Smooth muscle cell (in vitro differentiated cells): ENCODE data around the gene TOE1. TPM values are rescaled to one million over a fixed set of nuclear protein-coding genes. Genes with fewer than 3 reads are reported as not detected.

Experiments used
- DNase-seq: peaks from one replicate; lab custom pipeline; 2025; ENCODE audit not compliant: unreplicated experiment; lab: John Stamatoyannopoulos, UW
- H2AFZ ChIP-seq: fragments of 200-600 bp; sonication (generic); 2 replicates; pipeline ENCODE4 v1.6.0; 2016; ENCODE audit warnings: antibody characterized with exemption, low read depth, mild to moderate bottlenecking
- H3F3A ChIP-seq: fragments of 200-600 bp; sonication (generic); 2 replicates; pipeline ENCODE4 v1.6.0; 2017; ENCODE audit warnings: antibody characterized with exemption, low read depth
- H3K27ac ChIP-seq: fragments of 200-600 bp; sonication (generic); 2 replicates; pipeline ENCODE4 v1.5.1; 2016; ENCODE audit warnings: low read depth, mild to moderate bottlenecking
- H3K27me3 ChIP-seq: fragments of 200-600 bp; sonication (generic); 2 replicates; pipeline ENCODE4 v1.6.1; 2016; ENCODE audit warnings: low read depth, mild to moderate bottlenecking
- H3K36me3 ChIP-seq: fragments of 200-600 bp; sonication (generic); 2 replicates; pipeline ENCODE4 v1.5.1; 2016; ENCODE audit warnings: low read depth
- H3K4me1 ChIP-seq: fragments of 200-600 bp; sonication (generic); 2 replicates; pipeline ENCODE4 v1.5.1; 2016; ENCODE audit warnings: low read depth
- H3K4me2 ChIP-seq: fragments of 200-600 bp; sonication (generic); 2 replicates; pipeline ENCODE4 v1.6.0; 2016; ENCODE audit warnings: mild to moderate bottlenecking
- H3K4me3 ChIP-seq: fragments of 200-600 bp; sonication (generic); 2 replicates; pipeline ENCODE4 v1.5.1; 2016; ENCODE audit warnings: mild to moderate bottlenecking
- H3K79me2 ChIP-seq: fragments of 200-600 bp; sonication (generic); 2 replicates; pipeline ENCODE4 v1.6.0; 2016; ENCODE audit warnings: low read depth, mild to moderate bottlenecking
- H3K9ac ChIP-seq: fragments of 200-600 bp; sonication (generic); 2 replicates; pipeline ENCODE4 v1.6.0; 2016; ENCODE audit warnings: low read depth
- H3K9me3 ChIP-seq: fragments of 200-600 bp; sonication (generic); replicated peaks from 2 replicates; pipeline ENCODE4 v1.5.1; 2016; ENCODE audit warnings: low read depth
- H4K20me1 ChIP-seq: fragments of 200-600 bp; sonication (generic); 2 replicates; pipeline ENCODE4 v1.6.0; 2016; ENCODE audit warnings: low read depth
- CTCF ChIP-seq: fragments of 200-600 bp; sonication (generic); IDR thresholded peaks from 2 replicates; pipeline ENCODE4 v1.5.1; 2017; ENCODE audit warnings: borderline replicate concordance, mild to moderate bottlenecking, antibody characterized with exemption; ENCODE audit not compliant: insufficient read depth, poor library complexity, severe bottlenecking
- WGBS: methylation state at CpG from one replicate; pipeline ENCODE4 v1.1.7; 2016; ENCODE audit warnings: low lambda C conversion rate; 5-methylcytosine and 5-hydroxymethylcytosine counted together
- polyA plus RNA-seq: library from polyadenylated mRNA; unstranded; fragments of >200 nt; fragmentation: Nextera tagmentation; extraction: Ambion mirVana; gene quantifications from 2 replicates; pipeline ENCODE4 v1.2.1, GENCODE V29; 2016
- total RNA-seq: library from RNA; depleted of rRNA; stranded (reverse); fragments of >200 nt; gene quantifications from 2 replicates; pipeline ENCODE4 v1.2.3, GENCODE V29; 2014

Gene TOE1
- total and polyA plus RNA-seq, 2 experiments from 2014 or later: 2.8 to 3.3 TPM

- H3K27me3 ChIP-seq: no peaks in the 10 kb centered on the region
- no peaks in the 10 kb centered on the region for H3K79me2 ChIP-seq
- H3K4me1 ChIP-seq: peaks cover 7% of the 10 kb centered on the region
- no peaks in the 10 kb centered on the region for H4K20me1 ChIP-seq
- H3K27ac ChIP-seq: no peak overlapping the region
- no peak overlapping the region for H3K4me2 ChIP-seq
- 72% methylated on average over 3 of the region's 3 CpGs for WGBS
- no peaks in the 10 kb centered on the region for H3F3A ChIP-seq
- no peak for TF ChIP-seq CTCF
- no peaks in the 10 kb centered on the region for H3K9me3 ChIP-seq
- no peak overlapping the region for H3K4me3 ChIP-seq
- no peak overlapping the region for H2AFZ ChIP-seq
- DNase-seq: no peak
- no peak overlapping the region for H3K9ac ChIP-seq
- H3K36me3 ChIP-seq: no peaks in the 10 kb centered on the region
Measured at GRCh38 chr1:45375104-45376090, 35.4 kb downstream of the TOE1 start.

GRCh38 chr1:45378184-45378583 lies 38.2 kb downstream of the TOE1 start:
- Histone ChIP-seq H3F3A (no peaks in the 10 kb centered on the region), H3K4me1 (peaks cover 7% of the 10 kb centered on the region), H3K79me2 (no peaks in the 10 kb centered on the region), H3K27ac (no peak overlapping the region), H3K4me2 (no peak overlapping the region), H2AFZ (no peak overlapping the region), H3K4me3 (no peak overlapping the region), H3K9me3 (no peaks in the 10 kb centered on the region), H3K9ac (no peak overlapping the region), H4K20me1 (no peaks in the 10 kb centered on the region), H3K36me3 (no peaks in the 10 kb centered on the region), H3K27me3 (no peaks in the 10 kb centered on the region)
- TF ChIP-seq CTCF: no peak
- DNase-seq: no peak

GRCh38 chr1:45379524-45379923 lies 39.6 kb downstream of the TOE1 start:
- no peaks in the 10 kb centered on the region for H3K79me2 ChIP-seq
- H3K36me3 ChIP-seq: no peaks in the 10 kb centered on the region
- H2AFZ ChIP-seq: no peak overlapping the region
- no peak overlapping the region for H3K4me2 ChIP-seq
- H3K4me3 ChIP-seq: no peak overlapping the region
- H3K9ac ChIP-seq: no peak overlapping the region
- H3K9me3 ChIP-seq: no peaks in the 10 kb centered on the region
- no peak for DNase-seq
- no peaks in the 10 kb centered on the region for H4K20me1 ChIP-seq
- 97% methylated on average over 6 of the region's 6 CpGs for WGBS
- no peaks in the 10 kb centered on the region for H3K27me3 ChIP-seq
- H3K27ac ChIP-seq: no peak overlapping the region
- H3K4me1 ChIP-seq: no peaks in the 10 kb centered on the region
- TF ChIP-seq CTCF: no peak
- no peaks in the 10 kb centered on the region for H3F3A ChIP-seq

- no peaks in the 10 kb centered on the region for H3K4me1 ChIP-seq
- no peak overlapping the region for H3K9ac ChIP-seq
- H3K4me3 ChIP-seq: no peak overlapping the region
- no peak overlapping the region for H2AFZ ChIP-seq
- no peak for TF ChIP-seq CTCF
- H3K79me2 ChIP-seq: no peaks in the 10 kb centered on the region
- no peak overlapping the region for H3K27ac ChIP-seq
- DNase-seq: no peak
- 95% methylated on average over 4 of the region's 4 CpGs for WGBS
- no peaks in the 10 kb centered on the region for H3K36me3 ChIP-seq
- no peaks in the 10 kb centered on the region for H3K9me3 ChIP-seq
- no peaks in the 10 kb centered on the region for H4K20me1 ChIP-seq
- no peaks in the 10 kb centered on the region for H3F3A ChIP-seq
- H3K27me3 ChIP-seq: no peaks in the 10 kb centered on the region
- no peak overlapping the region for H3K4me2 ChIP-seq
Measured at GRCh38 chr1:45380125-45380524, 40.2 kb downstream of the TOE1 start.
